Kidney (tissue), 14 donors: ENCODE results near the gene ACVR2A. TPM values are rescaled to one million over a fixed set of nuclear protein-coding genes. Genes with fewer than 3 reads are reported as not detected.

Experiments used
- DNase-seq, 5 donors: peaks; one replicate each; pipeline ENCODE4 v3.0.0-alpha.2; 2013 to 2020
- FAIRE-seq: peaks from 2 replicates; lab custom pipeline; 2012; peaks lifted over from hg19 to GRCh38; lab: Jason Lieb, UNC
- H3K27ac ChIP-seq, 2 donors: one replicate each; pipeline ENCODE4 v1.7.0; 2013; ENCODE audit warnings: low read depth in 2 of 2, low read length in 2 of 2, inconsistent platforms in 1 of 2
- H3K27me3 ChIP-seq: one replicate; pipeline ENCODE4 v1.7.1; 2013; ENCODE audit warnings: low read length, inconsistent platforms; ENCODE audit not compliant: control insufficient read depth, insufficient read depth
- H3K36me3 ChIP-seq, 3 donors: one replicate each; pipeline versions ENCODE4 v1.7.0 to v1.7.1; 2013; ENCODE audit warnings: low read length in 3 of 3, control low read depth in 1 of 3, inconsistent platforms in 1 of 3; ENCODE audit not compliant: insufficient read depth in 3 of 3, control insufficient read depth in 2 of 3
- H3K4me1 ChIP-seq, 3 donors: one replicate each; pipeline versions ENCODE4 v1.7.0 to v1.7.1; 2013; ENCODE audit warnings: low read length in 3 of 3, inconsistent platforms in 1 of 3, low read depth in 1 of 3; ENCODE audit not compliant: control insufficient read depth in 2 of 3, insufficient read depth in 2 of 3
- H3K4me3 ChIP-seq, 3 donors: one replicate each; pipeline versions ENCODE4 v1.7.0 to v1.8.1; 2013; ENCODE audit warnings: low read length in 3 of 3, control low read depth in 1 of 3, inconsistent platforms in 1 of 3
- H3K9ac ChIP-seq, 3 donors: one replicate each; pipeline versions ENCODE4 v1.7.0 to v1.7.1; 2013; ENCODE audit warnings: low read length in 3 of 3, control low read depth in 1 of 3, inconsistent platforms in 1 of 3
- H3K9me3 ChIP-seq, 3 donors: one replicate each; pipeline versions ENCODE4 v1.7.0 to v1.7.1; 2013; ENCODE audit warnings: low read length in 3 of 3, control low read depth in 1 of 3, inconsistent platforms in 1 of 3; ENCODE audit not compliant: control insufficient read depth in 2 of 3, insufficient read depth in 1 of 3
- CTCF ChIP-seq: IDR thresholded peaks from 3 replicates; pipeline ENCODE4 v1.5.1; 2012; ENCODE audit warnings: mild to moderate bottlenecking, moderate library complexity, borderline replicate concordance; ENCODE audit not compliant: insufficient read depth; ENCODE audit errors: extremely low read depth
- intact Hi-C: fragments of 100-400 bp; cut with DNase I; formaldehyde crosslinking; loops from one replicate; pipeline ENCODE4 v1.11.1; 2022
- polyA plus RNA-seq: library from polyadenylated mRNA; stranded (reverse); fragments of 350-450 nt; fragmentation: Illumina TruSeq; extraction: RNeasy Lipid Tissue Mini Kit (QIAGEN cat#74804); gene quantifications from one replicate; pipeline ENCODE4 v1.2.3, GENCODE V29; 2014; ENCODE audit warnings: low read depth, low replicate concordance; ENCODE audit not compliant: insufficient read depth
- total RNA-seq: library from RNA; stranded (reverse); fragmentation: NEBNext Ultra II Directional; extraction: Animal tissue kit (Norgen Biotek cat#: 25700); gene quantifications from one replicate; pipeline ENCODE4 v1.2.1, GENCODE V29; 2021
- donor health status: control.
- donor health status: control.
- donor health status: control.
- donor health status: control.
- donor health status: control.
- donor health status: DM: yes; HTN: yes; CAD: no.
- donor health status: Normal renal cell carcinoma (clear cell type).

The ACVR2A gene
- total and polyA plus RNA-seq, 2 donors from 2014 or later, result 7.6 to 18.4 TPM

GRCh38 chr2:147862859-147863516 is 18.2 kb downstream of the ACVR2A start:
- no peak overlapping the region for H3K27ac ChIP-seq

GRCh38 chr2:147863835-147864234 is 19.0 kb downstream of the ACVR2A start:
- no peak for TF ChIP-seq CTCF
- Histone ChIP-seq H3K4me3 (no peak overlapping the region), H3K36me3 (no peaks in the 10 kb centered on the region), H3K27me3 (no peaks in the 10 kb centered on the region), H3K4me1 (peaks cover 0 to 23% (median 12%) of the 10 kb centered on the region in 3 donors), H3K27ac (no peak overlapping the region), H3K9me3 (no peaks in the 10 kb centered on the region), H3K9ac (no peak overlapping the region)
- DNase-seq (no peak), FAIRE-seq (no peak)
- intact Hi-C loops, result no loop called here

More at GRCh38 chr2:147862859-147863516, 18.2 kb downstream of the ACVR2A start:
- no peaks in the 10 kb centered on the region for H3K9me3 ChIP-seq
- TF ChIP-seq CTCF, result no peak
- DNase-seq (no peak), FAIRE-seq (no peak)
- intact Hi-C loops, result no loop called here
- H3K36me3 ChIP-seq, result no peaks in the 10 kb centered on the region
- H3K27me3 ChIP-seq, result no peaks in the 10 kb centered on the region
- no peak overlapping the region for H3K4me3 ChIP-seq
- H3K4me1 ChIP-seq, result peaks cover 0 to 23% (median 12%) of the 10 kb centered on the region in 3 donors
- H3K9ac ChIP-seq, result no peak overlapping the region

DNA sequence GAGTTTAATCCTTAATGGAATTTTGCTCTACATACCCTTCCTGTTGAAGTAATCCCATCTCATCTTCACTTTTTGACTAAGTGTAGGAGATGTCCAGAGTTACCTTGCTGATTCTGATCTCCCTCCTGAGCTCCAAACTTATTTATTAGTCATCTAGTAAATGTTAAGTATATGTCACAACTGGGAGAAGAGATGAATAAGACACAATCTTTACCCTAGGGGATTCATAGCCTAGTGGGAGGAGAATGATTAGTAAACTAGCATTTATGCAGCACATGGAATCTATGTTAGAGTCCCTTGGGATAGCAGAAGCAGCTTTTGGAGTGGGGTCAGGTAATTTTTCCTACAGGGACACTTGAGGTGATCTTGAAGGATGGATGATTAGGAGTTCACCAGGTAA is 20.7 kb downstream of the ACVR2A start:
- DNase-seq (no peak), FAIRE-seq (no peak)
- Histone ChIP-seq H3K9me3 (no peaks in the 10 kb centered on the region), H3K4me1 (peaks cover 0 to 10% (median 7%) of the 10 kb centered on the region in 3 donors), H3K27me3 (no peaks in the 10 kb centered on the region), H3K27ac (no peak overlapping the region), H3K4me3 (no peak overlapping the region), H3K9ac (no peak overlapping the region), H3K36me3 (no peaks in the 10 kb centered on the region)
- intact Hi-C loops, result no loop called here
- no peak for TF ChIP-seq CTCF

GRCh38 chr2:147867050-147867449 is 22.2 kb downstream of the ACVR2A start:
- H3K27me3 ChIP-seq, result no peaks in the 10 kb centered on the region
- H3K27ac ChIP-seq, result no peak overlapping the region
- TF ChIP-seq CTCF, result no peak
- DNase-seq (no peak), FAIRE-seq (no peak)
- H3K9ac ChIP-seq, result no peak overlapping the region
- H3K36me3 ChIP-seq, result no peaks in the 10 kb centered on the region
- H3K9me3 ChIP-seq, result no peaks in the 10 kb centered on the region
- intact Hi-C loops, result no loop called here
- H3K4me1 ChIP-seq, result peaks cover 0 to 10% (median 7%) of the 10 kb centered on the region in 3 donors
- H3K4me3 ChIP-seq, result no peak overlapping the region
